Measurements from ENCODE around the gene SIL1.
"Not testable (repeated sequence)": the region's sequence is repeated elsewhere in the genome, so short reads cannot be mapped to it uniquely, and the experiment has no call there.

SIL1 gene

GRCh38 chr5:139016186-139016585 lies 182.0 kb downstream of the SIL1 start:
- no peak for DNase-seq

- no peak for DNase-seq
Observed at GRCh38 chr5:139014726-139015125, 183.4 kb downstream of the SIL1 start.

GRCh38 chr5:139012176-139012575 lies 186.0 kb downstream of the SIL1 start:
- no peak for DNase-seq

GRCh38 chr5:139011156-139011555 lies 187.0 kb downstream of the SIL1 start:
- not testable (repeated sequence) for DNase-seq

GRCh38 chr5:139004374-139005307 lies 193.5 kb downstream of the SIL1 start:
- DNase-seq, result no peak

- no peak for DNase-seq
Observed at GRCh38 chr5:138999674-139000073, 198.5 kb downstream of the SIL1 start.

- no peak for DNase-seq
Observed at GRCh38 chr5:138998521-138998920, 199.6 kb downstream of the SIL1 start.

- DNase-seq, result no peak
Observed at GRCh38 chr5:138996120-138996519, 202.0 kb downstream of the SIL1 start.

GRCh38 chr5:138990986-138991590 lies 207.1 kb downstream of the SIL1 start:
- no peak for DNase-seq

GRCh38 chr5:138989720-138990119 lies 208.4 kb downstream of the SIL1 start:
- no peak for DNase-seq

- DNase-seq, result no peak
Observed at GRCh38 chr5:138986186-138986800, 211.9 kb downstream of the SIL1 start.

- DNase-seq, result no peak
Observed at GRCh38 chr5:138985683-138986082, 212.5 kb downstream of the SIL1 start.

GRCh38 chr5:138985256-138985655 lies 212.9 kb downstream of the SIL1 start:
- DNase-seq, result no peak

GRCh38 chr5:138983984-138984383 lies 214.2 kb downstream of the SIL1 start:
- DNase-seq, result no peak

- DNase-seq, result no peak
Observed at GRCh38 chr5:138981586-138981985, 216.6 kb downstream of the SIL1 start.

- DNase-seq, result no peak
Observed at GRCh38 chr5:138981131-138981530, 217.0 kb downstream of the SIL1 start.

GRCh38 chr5:138980441-138980840 lies 217.7 kb downstream of the SIL1 start:
- DNase-seq, result no peak

GRCh38 chr5:138979684-138980280 lies 218.4 kb downstream of the SIL1 start:
- no peak for DNase-seq

GRCh38 chr5:138978581-138978980 lies 219.6 kb downstream of the SIL1 start:
- DNase-seq, result no peak

- no peak for DNase-seq
Observed at GRCh38 chr5:138978080-138978479, 220.1 kb downstream of the SIL1 start.

- DNase-seq, result no peak
Observed at GRCh38 chr5:138975098-138975847, 222.9 kb downstream of the SIL1 start.

- DNase-seq, result peak; percentile 43
Observed at GRCh38 chr5:138974227-138975063, 223.7 kb downstream of the SIL1 start.
